Astrocyte of the cerebellum (primary cell): ENCODE results near the gene SUSD3.

ENCODE experiments used
- DNase-seq: peaks from one replicate; pipeline ENCODE4 v3.0.0-alpha.2; 2011; ENCODE audit warnings: low read depth
- H3K4me3 ChIP-seq: 2 replicates; pipeline ENCODE4 v1.5.1; 2011; ENCODE audit warnings: mild to moderate bottlenecking, low read depth, low read length, moderate library complexity
- in situ Hi-C: cut with HindIII; loops from 2 replicates; pipeline ENCODE4 v1.10.0; 2017; ENCODE audit warnings: low sequenced_read_pairs
- TF ChIP-seq, protein P1 (sequence below): IDR thresholded peaks from 2 replicates; pipeline ENCODE4 v1.5.1; 2012; ENCODE audit warnings: low read length, low read depth, moderate library complexity, mild to moderate bottlenecking; ENCODE audit errors: missing control alignments

The SUSD3 gene

DNA sequence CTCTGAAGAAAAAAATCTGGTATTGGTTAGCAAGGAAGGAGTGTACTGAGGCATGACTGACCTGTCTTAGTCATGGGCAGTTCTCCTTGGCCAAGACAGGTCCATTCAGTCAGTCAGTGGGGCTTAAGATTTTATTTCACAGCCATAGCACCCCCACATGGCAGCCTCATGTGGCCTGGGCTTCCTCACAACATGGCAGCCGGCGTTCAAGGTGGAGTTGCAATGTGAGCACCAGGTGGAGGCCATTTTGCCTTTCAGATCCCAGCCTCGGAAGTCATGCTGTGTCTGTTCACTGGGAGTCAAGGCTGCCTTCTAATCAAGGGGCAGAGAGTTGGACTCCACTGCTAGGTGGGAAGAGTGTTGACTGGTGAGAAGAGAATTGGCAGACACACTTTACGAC is 27.2 kb downstream of the SUSD3 start:
- in situ Hi-C loops, result no loop called here
- no peak for DNase-seq
- no peak overlapping the region for H3K4me3 ChIP-seq
- TF ChIP-seq, protein P1, sequence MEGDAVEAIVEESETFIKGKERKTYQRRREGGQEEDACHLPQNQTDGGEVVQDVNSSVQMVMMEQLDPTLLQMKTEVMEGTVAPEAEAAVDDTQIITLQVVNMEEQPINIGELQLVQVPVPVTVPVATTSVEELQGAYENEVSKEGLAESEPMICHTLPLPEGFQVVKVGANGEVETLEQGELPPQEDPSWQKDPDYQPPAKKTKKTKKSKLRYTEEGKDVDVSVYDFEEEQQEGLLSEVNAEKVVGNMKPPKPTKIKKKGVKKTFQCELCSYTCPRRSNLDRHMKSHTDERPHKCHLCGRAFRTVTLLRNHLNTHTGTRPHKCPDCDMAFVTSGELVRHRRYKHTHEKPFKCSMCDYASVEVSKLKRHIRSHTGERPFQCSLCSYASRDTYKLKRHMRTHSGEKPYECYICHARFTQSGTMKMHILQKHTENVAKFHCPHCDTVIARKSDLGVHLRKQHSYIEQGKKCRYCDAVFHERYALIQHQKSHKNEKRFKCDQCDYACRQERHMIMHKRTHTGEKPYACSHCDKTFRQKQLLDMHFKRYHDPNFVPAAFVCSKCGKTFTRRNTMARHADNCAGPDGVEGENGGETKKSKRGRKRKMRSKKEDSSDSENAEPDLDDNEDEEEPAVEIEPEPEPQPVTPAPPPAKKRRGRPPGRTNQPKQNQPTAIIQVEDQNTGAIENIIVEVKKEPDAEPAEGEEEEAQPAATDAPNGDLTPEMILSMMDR, result no peak

- in situ Hi-C loops, result no loop called here
- TF ChIP-seq, protein P1, result no peak
- H3K4me3 ChIP-seq, result no peak overlapping the region
- no peak for DNase-seq
Observed at GRCh38 chr9:93086447-93087224, 28.1 kb downstream of the SUSD3 start.

DNA sequence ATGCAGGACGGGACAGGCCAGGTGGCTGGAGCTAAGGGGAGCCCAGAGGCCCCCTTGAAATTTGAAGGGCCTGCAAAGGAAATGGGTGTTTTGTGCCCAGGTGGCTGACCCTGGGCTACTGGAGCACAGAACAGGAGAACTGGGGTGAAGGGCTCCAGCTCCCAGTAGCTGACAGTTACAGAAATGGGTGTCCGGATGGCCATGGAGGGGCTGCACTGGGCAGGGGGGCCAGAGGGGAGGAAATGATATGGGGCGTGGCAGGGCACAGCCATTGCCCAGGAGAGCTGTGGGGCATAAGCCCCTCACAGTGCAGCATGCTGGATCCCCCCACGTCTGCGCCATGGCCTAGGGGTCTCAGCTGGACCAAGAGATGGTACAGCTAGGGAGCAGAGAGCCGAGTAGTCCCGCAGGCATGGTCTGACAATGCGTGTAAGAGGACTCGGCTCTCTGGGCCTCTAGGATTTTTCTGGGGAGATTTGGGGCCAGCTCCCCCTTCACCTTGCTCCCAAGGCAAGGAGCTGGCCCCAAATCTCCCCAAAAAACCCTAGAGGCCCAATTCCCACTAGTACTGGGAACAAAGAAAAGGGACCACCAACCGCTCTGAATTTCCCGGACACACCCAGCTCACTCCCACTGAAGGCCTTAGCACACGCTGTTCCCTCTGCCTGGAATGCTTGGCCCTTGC is 29.6 kb downstream of the SUSD3 start:
- TF ChIP-seq, protein P1, result no peak
- DNase-seq, result no peak
- in situ Hi-C loops, result no loop called here

DNA sequence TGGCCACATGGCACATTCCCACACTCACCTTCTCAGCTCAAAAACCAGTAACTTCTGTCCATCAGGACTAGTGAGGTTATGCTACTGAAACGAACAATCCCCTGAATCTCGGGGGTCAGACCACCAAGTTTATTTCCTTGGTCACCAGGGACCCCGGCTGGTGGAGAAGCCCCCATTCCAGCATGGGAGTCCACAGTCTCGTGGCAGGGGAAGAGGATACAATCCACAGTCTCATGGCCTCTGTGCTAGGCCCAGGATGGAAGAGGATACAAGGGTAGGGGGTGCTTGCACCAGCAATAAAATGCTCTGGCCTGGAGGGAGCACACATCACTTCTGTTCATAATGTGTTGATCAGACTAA is 30.1 kb downstream of the SUSD3 start:
- no peak for DNase-seq
- H3K4me3 ChIP-seq, result no peak overlapping the region
- in situ Hi-C loops, result no loop called here
- TF ChIP-seq, protein P1, result no peak

More for the DNA sequence above, 29.6 kb downstream of the SUSD3 start:
- H3K4me3 ChIP-seq, result no peak overlapping the region

DNA sequence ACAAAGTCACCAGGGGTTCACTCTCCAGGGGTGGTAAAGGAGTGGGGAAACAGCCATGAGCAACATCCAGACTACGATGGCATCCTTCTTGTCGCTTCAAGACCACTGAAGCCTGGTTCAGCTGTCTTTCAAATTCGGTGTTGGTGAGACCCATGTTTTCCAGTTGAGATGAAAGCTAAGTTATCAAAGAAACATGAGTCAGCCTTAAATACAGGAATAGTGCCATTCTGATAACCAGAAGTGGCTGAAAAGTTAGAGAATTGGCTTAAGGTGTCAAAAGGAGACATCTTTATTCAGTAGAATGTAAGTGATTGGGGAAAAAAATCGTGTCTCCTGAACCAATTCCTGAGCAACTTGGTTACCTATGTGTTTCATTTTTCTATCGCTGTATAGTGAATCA is 30.5 kb downstream of the SUSD3 start:
- TF ChIP-seq, protein P1, result no peak
- in situ Hi-C loops, result no loop called here
- no peak for DNase-seq
- no peak overlapping the region for H3K4me3 ChIP-seq

DNA sequence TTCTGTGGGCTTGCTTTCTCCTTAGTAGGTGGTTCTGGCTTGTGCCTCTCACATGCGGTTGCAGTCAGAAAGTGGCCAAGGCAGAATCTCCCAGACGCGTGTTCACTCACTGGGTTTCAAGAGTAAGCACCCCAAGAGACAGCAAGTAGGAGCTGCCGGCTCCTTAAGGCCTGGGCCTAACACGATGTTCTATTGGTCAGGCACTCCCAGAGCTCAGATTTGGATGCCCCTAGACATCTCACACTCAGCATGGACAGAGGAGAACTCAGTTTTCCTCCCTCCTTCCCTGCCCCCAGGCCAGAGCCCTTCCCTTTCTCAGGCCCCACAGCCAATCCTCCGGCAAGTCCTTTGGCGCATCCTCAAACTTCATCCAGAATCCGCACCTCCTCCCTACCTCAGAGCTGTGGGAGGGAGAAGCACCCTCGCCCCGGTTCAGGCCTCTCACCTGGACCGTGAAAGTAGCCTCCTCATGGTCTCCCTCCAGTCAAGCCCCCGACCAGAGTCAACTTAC is 31.0 kb downstream of the SUSD3 start:
- DNase-seq, result no peak
- TF ChIP-seq, protein P1, result no peak
- no peak overlapping the region for H3K4me3 ChIP-seq
- in situ Hi-C loops, result no loop called here
